H1 (cell line): Measurements from ENCODE around the gene PTGDR2. TPM values are rescaled to one million over a fixed set of nuclear protein-coding genes. Genes with fewer than 3 reads are reported as not detected.

Experiments used
- BCL11A ChIP-seq, 2 experiments: IDR thresholded peaks; one replicate each; pipeline ENCODE4 v1.6.1; 2011; ENCODE audit warnings: low read depth in 2 of 2, low read length in 2 of 2, mild to moderate bottlenecking in 2 of 2
- CEBPB ChIP-seq: IDR thresholded peaks from 2 replicates; pipeline ENCODE4 v1.6.1; 2012; ENCODE audit warnings: low read depth, low read length
- CTBP2 ChIP-seq: IDR thresholded peaks from 2 replicates; pipeline ENCODE4 v1.7.0; 2011; ENCODE audit warnings: borderline replicate concordance, mild to moderate bottlenecking, moderate library complexity, mixed read lengths, low read length; ENCODE audit not compliant: insufficient read depth, insufficient read length
- E2F6 ChIP-seq: IDR thresholded peaks from 2 replicates; pipeline ENCODE4 v1.6.1; 2012; ENCODE audit warnings: inconsistent platforms
- MAFK ChIP-seq: IDR thresholded peaks from 2 replicates; pipeline ENCODE4 v1.6.1; 2012; ENCODE audit warnings: low read depth, mild to moderate bottlenecking, improper control_type of control experiment, low read length
- MAX ChIP-seq: IDR thresholded peaks from 2 replicates; pipeline ENCODE4 v1.6.1; 2012; ENCODE audit warnings: inconsistent platforms
- POLR2AphosphoS5 ChIP-seq: IDR thresholded peaks from 2 replicates; pipeline ENCODE4 v1.6.1; 2011; ENCODE audit warnings: low read depth, low read length
- RAD21 ChIP-seq, 2 experiments: IDR thresholded peaks in 1 of 2; conservative IDR thresholded peaks in 1 of 2; 2 replicates each; pipeline ENCODE4 v1.6.1; 2011; ENCODE audit warnings: low read depth in 2 of 2, low read length in 2 of 2, improper control_type of control experiment in 1 of 2, inconsistent platforms in 1 of 2, mild to moderate bottlenecking in 1 of 2, moderate library complexity in 1 of 2
- RNF2 ChIP-seq: fragments of 200-900, 300-1000 bp; sonication (generic); IDR thresholded peaks from 2 replicates; pipeline ENCODE4 v1.7.1; 2016; ENCODE audit warnings: borderline replicate concordance, low read depth, mild to moderate bottlenecking, antibody characterized with exemption, low read length; ENCODE audit not compliant: poor library complexity, severe bottlenecking; ENCODE audit errors: missing control alignments
- SIRT6 ChIP-seq: IDR thresholded peaks from one replicate; pipeline ENCODE4 v1.7.1; 2012; ENCODE audit warnings: low read length, inconsistent platforms
- SP1 ChIP-seq: IDR thresholded peaks from 2 replicates; pipeline ENCODE4 v1.6.1; 2011; ENCODE audit warnings: low read depth, low read length
- SP4 ChIP-seq: IDR thresholded peaks from 2 replicates; pipeline ENCODE4 v1.6.1; 2012; ENCODE audit warnings: low read length, inconsistent platforms
- SUZ12 ChIP-seq: fragments of 200-600 bp; sonication (generic); IDR thresholded peaks from 2 replicates; pipeline ENCODE4 v1.6.1; 2012; ENCODE audit warnings: mild to moderate bottlenecking, inconsistent platforms, low read length, moderate library complexity, mixed read lengths
- TAF1 ChIP-seq: IDR thresholded peaks from 2 replicates; pipeline ENCODE4 v1.6.1; 2011; ENCODE audit warnings: mild to moderate bottlenecking, low read depth, low read length
- TCF12 ChIP-seq: IDR thresholded peaks from 2 replicates; pipeline ENCODE4 v1.6.1; 2011; ENCODE audit warnings: low read depth, mild to moderate bottlenecking, low read length
- ZNF274 ChIP-seq: IDR thresholded peaks from 2 replicates; pipeline ENCODE4 v1.7.0; 2012; ENCODE audit warnings: low read length, borderline replicate concordance; ENCODE audit errors: extremely low read depth
- polyA plus RNA-seq, 7 experiments: library from polyadenylated mRNA; depleted of rRNA in 3 of 7; stranded (reverse) in 5 of 7; unstranded in 2 of 7; fragments of >200 nt in 5 of 7; fragments of 200-250 nt in 2 of 7; gene quantifications; 1 replicate in 5 of 7; 2 replicates in 1 of 7; 4 replicates in 1 of 7; pipeline versions ENCODE4 v1.2.1 to v1.2.3, GENCODE V29; 2011 to 2013; ENCODE audit warnings: missing spikeins in 2 of 7, mixed read lengths in 2 of 7
- total RNA-seq: library from RNA; stranded (reverse); fragmentation: NEBNext Ultra II Directional; extraction: Animal tissue kit (Norgen Biotek cat#: 25700); gene quantifications from 2 replicates; pipeline ENCODE4 v1.2.1, GENCODE V29; 2021

The PTGDR2 gene
- total and polyA plus RNA-seq, 2 of the 8 experiments (the other 6 are each of a cell fraction or from before 2014, with no cell fraction given) = 0.20 TPM; not detected in 1

DNA sequence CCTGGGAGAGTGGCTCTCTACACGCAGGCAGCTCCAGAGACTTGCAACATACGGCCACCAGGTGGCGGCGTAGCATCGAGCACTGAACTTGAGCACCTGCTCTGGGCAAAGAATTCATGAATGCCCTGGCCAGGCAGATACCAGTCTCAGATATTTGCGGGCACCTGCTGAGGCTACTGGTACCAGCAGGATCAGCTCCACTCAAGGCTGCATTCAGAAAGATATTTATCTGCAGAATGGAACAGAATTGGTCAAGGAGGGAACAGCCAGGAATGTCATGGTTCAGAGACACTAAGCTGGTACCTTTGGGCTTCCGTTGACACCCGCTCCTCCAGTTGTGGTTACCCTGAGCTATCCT is 24.6 kb downstream of the PTGDR2 start (continued):
- no peak for TF ChIP-seq TAF1
- TF ChIP-seq CTBP2 = no peak
- no peak for TF ChIP-seq POLR2AphosphoS5
- TF ChIP-seq SIRT6 = no peak
- no peak for TF ChIP-seq E2F6
- TF ChIP-seq SP1 = no peak
- no peak for TF ChIP-seq ZNF274
- no peak for TF ChIP-seq MAFK
- TF ChIP-seq MAX = peak; percentile 36; the same call in 1 of the 2 replicates
- no peak for TF ChIP-seq BCL11A (IDR thresholded peaks at IDR 0.05; ENCODE audit: low read depth in 2 of 2, low read length in 2 of 2)
- 0 out of 2 replicates have a peak, but pooled peaks have one; percentile 69 for TF ChIP-seq TCF12
- peak; percentile 95 to 97 for TF ChIP-seq RAD21 (IDR thresholded peaks at IDR 0.05 in 1 of 2, conservative IDR thresholded peaks at IDR 0.05 in 1 of 2; ENCODE audit: low read depth in 2 of 2, low read length in 2 of 2)
- TF ChIP-seq SP4 = no peak
- TF ChIP-seq CEBPB = no peak
- TF ChIP-seq SUZ12 = no peak
- TF ChIP-seq RNF2 = no peak
